ENCODE measurements around the gene PACSIN2. TPM values are rescaled to one million over a fixed set of nuclear protein-coding genes. Genes with fewer than 3 reads are reported as not detected.

The PACSIN2 gene
- total RNA-seq, 1 donor from 2014 or later = 46.2 TPM

- Histone ChIP-seq H3K27ac (no peak overlapping the region), H3K4me1 (peaks cover 64% of the 10 kb centered on the region)
- no peak for DNase-seq (ENCODE audit: extremely low spot score in 2 of 2)
These were observed 45.5 kb downstream of the PACSIN2 start for GRCh38 chr22:42969348-42969975.

GRCh38 chr22:42967933-42968332 lies 47.0 kb downstream of the PACSIN2 start:
- TF ChIP-seq CTCF (IDR thresholded peaks at IDR 0.05) (no peak), POLR2AphosphoS5 (IDR thresholded peaks at IDR 0.05; ENCODE audit: insufficient read depth in 1 of 2, low read depth in 1 of 2) (no peak), POLR2A (IDR thresholded peaks at IDR 0.05) (no peak)
- no peak overlapping the region for H3K4me3 ChIP-seq
- no peak overlapping the region for H3K27ac ChIP-seq
- no peak for DNase-seq (ENCODE audit: extremely low spot score in 2 of 2)
- H3K4me1 ChIP-seq = peaks cover 54% of the 10 kb centered on the region
- H3K9me3 ChIP-seq = no peaks in the 10 kb centered on the region
- no peaks in the 10 kb centered on the region for H3K27me3 ChIP-seq
- intact Hi-C loops (cut with DNase I) = no loop called here
- H3K36me3 ChIP-seq = no peaks in the 10 kb centered on the region

More at GRCh38 chr22:42969348-42969975, 45.5 kb downstream of the PACSIN2 start:
- intact Hi-C loops (cut with DNase I) = no loop called here
- Histone ChIP-seq H3K27me3 (no peaks in the 10 kb centered on the region), H3K9me3 (no peaks in the 10 kb centered on the region), H3K4me3 (no peak overlapping the region), H3K36me3 (no peaks in the 10 kb centered on the region)
- TF ChIP-seq POLR2AphosphoS5 (IDR thresholded peaks at IDR 0.05; ENCODE audit: insufficient read depth in 1 of 2, low read depth in 1 of 2) = no peak
- TF ChIP-seq POLR2A (IDR thresholded peaks at IDR 0.05) = no peak
- TF ChIP-seq CTCF (IDR thresholded peaks at IDR 0.05) = no peak

- Histone ChIP-seq H3K4me3 (no peak overlapping the region), H3K36me3 (no peaks in the 10 kb centered on the region), H3K4me1 (peaks cover 57% of the 10 kb centered on the region), H3K27me3 (no peaks in the 10 kb centered on the region), H3K27ac (no peak overlapping the region), H3K9me3 (no peaks in the 10 kb centered on the region)
- TF ChIP-seq POLR2AphosphoS5 (IDR thresholded peaks at IDR 0.05; ENCODE audit: insufficient read depth in 1 of 2, low read depth in 1 of 2) (no peak), POLR2A (IDR thresholded peaks at IDR 0.05) (no peak), CTCF (IDR thresholded peaks at IDR 0.05) (no peak)
- DNase-seq (ENCODE audit: extremely low spot score in 2 of 2) = no peak
- intact Hi-C loops (cut with DNase I) = no loop called here
These were observed 47.9 kb downstream of the PACSIN2 start for GRCh38 chr22:42967005-42967404.

- no peaks in the 10 kb centered on the region for H3K9me3 ChIP-seq
- no peak overlapping the region for H3K4me3 ChIP-seq
- DNase-seq (ENCODE audit: extremely low spot score in 2 of 2) = no peak
- no peaks in the 10 kb centered on the region for H3K27me3 ChIP-seq
- no peaks in the 10 kb centered on the region for H3K36me3 ChIP-seq
- TF ChIP-seq POLR2A (IDR thresholded peaks at IDR 0.05) (no peak), CTCF (IDR thresholded peaks at IDR 0.05) (no peak), POLR2AphosphoS5 (IDR thresholded peaks at IDR 0.05; ENCODE audit: insufficient read depth in 1 of 2, low read depth in 1 of 2) (no peak)
- intact Hi-C loops (cut with DNase I) = no loop called here
- no peak overlapping the region for H3K27ac ChIP-seq
- peaks cover 63% of the 10 kb centered on the region for H3K4me1 ChIP-seq
These were observed 48.5 kb downstream of the PACSIN2 start for GRCh38 chr22:42966497-42966896.

GRCh38 chr22:42964994-42965699 lies 49.8 kb downstream of the PACSIN2 start:
- Histone ChIP-seq H3K36me3 (no peaks in the 10 kb centered on the region), H3K27me3 (no peaks in the 10 kb centered on the region), H3K4me1 (peaks cover 75% of the 10 kb centered on the region), H3K9me3 (no peaks in the 10 kb centered on the region), H3K27ac (no peak overlapping the region), H3K4me3 (no peak overlapping the region)
- TF ChIP-seq CTCF (IDR thresholded peaks at IDR 0.05) (no peak), POLR2A (IDR thresholded peaks at IDR 0.05) (no peak), POLR2AphosphoS5 (IDR thresholded peaks at IDR 0.05; ENCODE audit: insufficient read depth in 1 of 2, low read depth in 1 of 2) (peak in 1 of 2 donors; percentile 41)
- intact Hi-C loops (cut with DNase I) = no loop called here
- DNase-seq (ENCODE audit: extremely low spot score in 2 of 2) = no peak
